Liver (tissue), 9 donors: ENCODE data around the gene MYOZ2. TPM values are rescaled to one million over a fixed set of nuclear protein-coding genes. Genes with fewer than 3 reads are reported as not detected.

Source experiments
- DNase-seq: peaks from one replicate; pipeline ENCODE4 v3.0.0-alpha.2; 2017; ENCODE audit warnings: low spot score
- H3K27ac ChIP-seq, 2 donors: one replicate each; pipeline ENCODE4 v1.7.0; 2013; ENCODE audit warnings: inconsistent platforms in 2 of 2, low read length in 2 of 2, control low read depth in 1 of 2, low read depth in 1 of 2, mild to moderate bottlenecking in 1 of 2
- H3K27me3 ChIP-seq, 4 donors: one replicate each; pipeline versions ENCODE4 v1.6.1 to v1.7.0; 2013; ENCODE audit warnings: low read length in 3 of 4, inconsistent platforms in 1 of 4, mild to moderate bottlenecking in 1 of 4, moderate library complexity in 1 of 4; ENCODE audit not compliant: control insufficient read depth in 4 of 4, insufficient read depth in 4 of 4
- H3K36me3 ChIP-seq, 4 donors: one replicate each; pipeline versions ENCODE4 v1.6.1 to v1.7.0; 2013; ENCODE audit warnings: low read length in 3 of 4, mild to moderate bottlenecking in 3 of 4, low read depth in 1 of 4, moderate library complexity in 1 of 4; ENCODE audit not compliant: control insufficient read depth in 4 of 4, insufficient read depth in 3 of 4
- H3K4me1 ChIP-seq, 4 donors: one replicate each; pipeline versions ENCODE4 v1.6.1 to v1.7.0; 2013; ENCODE audit warnings: low read length in 3 of 4, mild to moderate bottlenecking in 3 of 4, moderate library complexity in 1 of 4; ENCODE audit not compliant: control insufficient read depth in 4 of 4, insufficient read depth in 4 of 4
- H3K4me3 ChIP-seq, 3 donors: one replicate each; pipeline versions ENCODE4 v1.6.1 to v1.7.0; 2013; ENCODE audit warnings: low read length in 3 of 3, control low read depth in 1 of 3, low read depth in 1 of 3, mild to moderate bottlenecking in 1 of 3
- H3K9ac ChIP-seq, 2 donors: one replicate each; pipeline ENCODE4 v1.7.0; 2013; ENCODE audit warnings: low read length in 2 of 2, mild to moderate bottlenecking in 2 of 2, moderate library complexity in 2 of 2, control low read depth in 1 of 2, low read depth in 1 of 2
- H3K9me3 ChIP-seq, 4 donors: one replicate each; pipeline versions ENCODE4 v1.6.1 to v1.7.0; 2013; ENCODE audit warnings: low read length in 3 of 4; ENCODE audit not compliant: control insufficient read depth in 4 of 4
- ATF3 ChIP-seq: IDR thresholded peaks from 2 replicates; pipeline ENCODE4 v1.6.1; 2016; ENCODE audit warnings: antibody characterized with exemption
- EGR1 ChIP-seq, 2 donors: IDR thresholded peaks; 2 replicates each; pipeline ENCODE4 v1.6.1; 2016 to 2018; ENCODE audit warnings: antibody characterized with exemption in 2 of 2, low read depth in 2 of 2
- FOXA1 ChIP-seq: IDR thresholded peaks from 2 replicates; pipeline ENCODE4 v1.6.1; 2016; ENCODE audit warnings: antibody characterized with exemption
- FOXA2 ChIP-seq: IDR thresholded peaks from 2 replicates; pipeline ENCODE4 v1.6.1; 2016; ENCODE audit warnings: antibody characterized with exemption
- JUND ChIP-seq, 2 donors: IDR thresholded peaks; 2 replicates each; pipeline ENCODE4 v1.6.1; 2016; ENCODE audit warnings: antibody characterized with exemption in 2 of 2
- MAX ChIP-seq: IDR thresholded peaks from 2 replicates; pipeline ENCODE4 v1.6.1; 2016; ENCODE audit warnings: antibody characterized with exemption
- NR2F2 ChIP-seq: IDR thresholded peaks from 2 replicates; pipeline ENCODE4 v1.6.1; 2016; ENCODE audit warnings: antibody characterized with exemption
- RAD21 ChIP-seq, 2 donors: IDR thresholded peaks; 2 replicates each; pipeline ENCODE4 v1.6.1; 2016; ENCODE audit warnings: antibody characterized with exemption in 2 of 2, mild to moderate bottlenecking in 2 of 2
- REST ChIP-seq: IDR thresholded peaks from 2 replicates; pipeline ENCODE4 v1.6.1; 2016; ENCODE audit warnings: antibody characterized with exemption, mild to moderate bottlenecking
- RXRA ChIP-seq, 2 donors: IDR thresholded peaks; 2 replicates each; pipeline ENCODE4 v1.6.1; 2017 to 2018; ENCODE audit warnings: antibody characterized with exemption in 2 of 2, mild to moderate bottlenecking in 1 of 2
- ZBTB33 ChIP-seq: IDR thresholded peaks from 2 replicates; pipeline ENCODE4 v1.6.1; 2016; ENCODE audit warnings: antibody characterized with exemption
- WGBS: extraction: QIAGEN DNeasy Blood & Tissue Kit; methylation state at CpG from one replicate; pipeline ENCODE4 v1.1.7; 2013; 5-methylcytosine and 5-hydroxymethylcytosine counted together
- polyA plus RNA-seq, 2 donors: library from polyadenylated mRNA; stranded (reverse) in 1 of 2; unstranded in 1 of 2; fragments of 200-250 nt in 1 of 2; fragments of >200 nt in 1 of 2; fragmentation: Nextera tagmentation in 1 of 2; extraction: Ambion mirVana in 1 of 2; gene quantifications; one replicate each; pipeline versions ENCODE4 v1.2.1 to v1.2.3, GENCODE V29; 2013 to 2015
- total RNA-seq, 2 donors: library from RNA; depleted of rRNA; stranded (reverse); fragments of >200 nt; gene quantifications; one replicate each; pipeline ENCODE4 v1.2.3, GENCODE V29; 2014
- donor health status: healthy.
- donor health status: healthy.
- donor health status: healthy.
- donor health status: healthy.
- donor health status: healthy.

The MYOZ2 gene
- total and polyA plus RNA-seq, 4 donors: 0.03 to 0.08 TPM; not detected in 2

- peaks cover 0 to 1% (median 0%) of the 10 kb centered on the region in 4 donors for H3K4me1 ChIP-seq
- H3K27ac ChIP-seq: no peak overlapping the region
- no peak overlapping the region for H3K9ac ChIP-seq
- H3K27me3 ChIP-seq: peaks cover 0 to 4% (median 0%) of the 10 kb centered on the region in 4 donors
- H3K4me3 ChIP-seq: no peak overlapping the region
- no peaks in the 10 kb centered on the region for H3K36me3 ChIP-seq
- DNase-seq: no peak
- TF ChIP-seq RAD21 (IDR thresholded peaks at IDR 0.05) (no peak), JUND (IDR thresholded peaks at IDR 0.05) (no peak), MAX (no peak), FOXA2 (no peak), FOXA1 (no peak), REST (no peak), ATF3 (no peak), NR2F2 (no peak)
- no peaks in the 10 kb centered on the region for H3K9me3 ChIP-seq
- 27% methylated on average over 1 of the region's 1 CpG for WGBS
These were observed 36.3 kb upstream of the MYOZ2 start for GRCh38 chr4:119099227-119099810.

- no peak overlapping the region for H3K9ac ChIP-seq
- no peak for DNase-seq
- H3K27me3 ChIP-seq: no peaks in the 10 kb centered on the region
- H3K9me3 ChIP-seq: no peaks in the 10 kb centered on the region
- H3K4me3 ChIP-seq: no peak overlapping the region
- 28% methylated on average over 1 of the region's 1 CpG for WGBS
- no peak for TF ChIP-seq EGR1 (IDR thresholded peaks at IDR 0.05; ENCODE audit: low read depth in 2 of 2)
- no peak for TF ChIP-seq JUND (IDR thresholded peaks at IDR 0.05)
- TF ChIP-seq ZBTB33: no peak
- no peaks in the 10 kb centered on the region for H3K36me3 ChIP-seq
- peaks cover 0 to 1% (median 0%) of the 10 kb centered on the region in 4 donors for H3K4me1 ChIP-seq
- H3K27ac ChIP-seq: no peak overlapping the region
These were observed 35.0 kb upstream of the MYOZ2 start for GRCh38 chr4:119100655-119101054.

GRCh38 chr4:119103263-119103662, 32.4 kb upstream of the MYOZ2 start:
- Histone ChIP-seq H3K9ac (no peak overlapping the region), H3K4me3 (no peak overlapping the region), H3K27ac (no peak overlapping the region), H3K4me1 (peaks cover 0 to 1% (median 0%) of the 10 kb centered on the region in 4 donors), H3K36me3 (no peaks in the 10 kb centered on the region), H3K27me3 (no peaks in the 10 kb centered on the region), H3K9me3 (no peaks in the 10 kb centered on the region)
- TF ChIP-seq RAD21 (IDR thresholded peaks at IDR 0.05) (peak in 1 of 2 donors; percentile 7), ATF3 (no peak), RXRA (IDR thresholded peaks at IDR 0.05) (peak in 1 of 2 donors; percentile 13), FOXA2 (no peak), JUND (IDR thresholded peaks at IDR 0.05) (peak; percentile 26 to 63)
- no peak for DNase-seq
- 50% methylated on average over 2 of the region's 2 CpGs for WGBS
